Smooth muscle cell (in vitro differentiated cells): ENCODE results near the gene NDUFS2. TPM values are rescaled to one million over a fixed set of nuclear protein-coding genes. Genes with fewer than 3 reads are reported as not detected.

ENCODE experiments used
- DNase-seq: peaks from one replicate; lab custom pipeline; 2025; ENCODE audit not compliant: unreplicated experiment; lab: John Stamatoyannopoulos, UW
- H2AFZ ChIP-seq: fragments of 200-600 bp; sonication (generic); 2 replicates; pipeline ENCODE4 v1.6.0; 2016; ENCODE audit warnings: antibody characterized with exemption, low read depth, mild to moderate bottlenecking
- H3F3A ChIP-seq: fragments of 200-600 bp; sonication (generic); 2 replicates; pipeline ENCODE4 v1.6.0; 2017; ENCODE audit warnings: antibody characterized with exemption, low read depth
- H3K27ac ChIP-seq: fragments of 200-600 bp; sonication (generic); 2 replicates; pipeline ENCODE4 v1.5.1; 2016; ENCODE audit warnings: low read depth, mild to moderate bottlenecking
- H3K27me3 ChIP-seq: fragments of 200-600 bp; sonication (generic); 2 replicates; pipeline ENCODE4 v1.6.1; 2016; ENCODE audit warnings: low read depth, mild to moderate bottlenecking
- H3K36me3 ChIP-seq: fragments of 200-600 bp; sonication (generic); 2 replicates; pipeline ENCODE4 v1.5.1; 2016; ENCODE audit warnings: low read depth
- H3K4me1 ChIP-seq: fragments of 200-600 bp; sonication (generic); 2 replicates; pipeline ENCODE4 v1.5.1; 2016; ENCODE audit warnings: low read depth
- H3K4me2 ChIP-seq: fragments of 200-600 bp; sonication (generic); 2 replicates; pipeline ENCODE4 v1.6.0; 2016; ENCODE audit warnings: mild to moderate bottlenecking
- H3K4me3 ChIP-seq: fragments of 200-600 bp; sonication (generic); 2 replicates; pipeline ENCODE4 v1.5.1; 2016; ENCODE audit warnings: mild to moderate bottlenecking
- H3K79me2 ChIP-seq: fragments of 200-600 bp; sonication (generic); 2 replicates; pipeline ENCODE4 v1.6.0; 2016; ENCODE audit warnings: low read depth, mild to moderate bottlenecking
- H3K9ac ChIP-seq: fragments of 200-600 bp; sonication (generic); 2 replicates; pipeline ENCODE4 v1.6.0; 2016; ENCODE audit warnings: low read depth
- H3K9me3 ChIP-seq: fragments of 200-600 bp; sonication (generic); replicated peaks from 2 replicates; pipeline ENCODE4 v1.5.1; 2016; ENCODE audit warnings: low read depth
- H4K20me1 ChIP-seq: fragments of 200-600 bp; sonication (generic); 2 replicates; pipeline ENCODE4 v1.6.0; 2016; ENCODE audit warnings: low read depth
- WGBS: methylation state at CpG from one replicate; pipeline ENCODE4 v1.1.7; 2016; ENCODE audit warnings: low lambda C conversion rate; 5-methylcytosine and 5-hydroxymethylcytosine counted together
- polyA plus RNA-seq: library from polyadenylated mRNA; unstranded; fragments of >200 nt; fragmentation: Nextera tagmentation; extraction: Ambion mirVana; gene quantifications from 2 replicates; pipeline ENCODE4 v1.2.1, GENCODE V29; 2016
- total RNA-seq: library from RNA; depleted of rRNA; stranded (reverse); fragments of >200 nt; gene quantifications from 2 replicates; pipeline ENCODE4 v1.2.3, GENCODE V29; 2014
- TF ChIP-seq, protein P1 (sequence below): fragments of 200-600 bp; sonication (generic); IDR thresholded peaks from 2 replicates; pipeline ENCODE4 v1.5.1; 2017; ENCODE audit warnings: borderline replicate concordance, mild to moderate bottlenecking, antibody characterized with exemption; ENCODE audit not compliant: insufficient read depth, poor library complexity, severe bottlenecking

Gene NDUFS2
- total and polyA plus RNA-seq, 2 experiments from 2014 or later, result 58.1 to 139 TPM

DNA sequence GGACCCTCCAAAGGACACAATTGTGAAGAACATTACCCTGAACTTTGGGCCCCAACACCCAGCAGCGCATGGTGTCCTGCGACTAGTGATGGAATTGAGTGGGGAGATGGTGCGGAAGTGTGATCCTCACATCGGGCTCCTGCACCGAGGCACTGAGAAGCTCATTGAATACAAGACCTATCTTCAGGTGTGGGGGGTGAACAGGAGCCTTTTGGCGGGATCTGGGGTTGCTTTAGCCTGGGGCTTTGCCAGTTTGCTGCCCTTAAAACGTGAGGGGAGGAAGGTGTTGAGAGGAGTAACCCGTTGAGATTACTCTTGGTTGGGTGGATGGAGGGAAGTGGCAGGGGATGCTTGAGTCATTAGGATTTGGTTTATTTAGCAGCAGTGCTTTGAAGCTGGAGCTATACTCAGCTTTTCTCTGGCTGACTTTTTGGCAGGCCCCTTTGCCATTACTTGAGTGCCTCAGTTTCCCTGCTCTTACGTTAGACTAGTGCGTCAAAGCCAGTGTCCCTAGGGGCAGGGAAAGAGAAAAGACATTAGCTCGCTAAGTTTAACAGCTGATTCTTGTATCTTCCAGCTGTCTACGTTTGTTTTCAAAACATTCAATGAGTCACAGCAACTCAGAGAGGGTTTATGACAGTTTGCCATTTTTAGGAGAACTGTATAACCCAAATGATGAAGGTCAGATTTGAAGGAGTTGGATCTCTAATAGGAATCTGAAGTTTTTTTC, 4.4 kb downstream of the NDUFS2 start:
- no peaks in the 10 kb centered on the region for H3K9me3 ChIP-seq
- H3K4me2 ChIP-seq, result no peak overlapping the region
- no peaks in the 10 kb centered on the region for H3K27me3 ChIP-seq
- 84% methylated on average over 12 of the region's 12 CpGs for WGBS
- H3K27ac ChIP-seq, result no peak overlapping the region
- H3K4me3 ChIP-seq, result no peak overlapping the region
- peaks cover 10% of the 10 kb centered on the region for H3K4me1 ChIP-seq
- peaks cover 10% of the 10 kb centered on the region for H3K36me3 ChIP-seq
- H3K9ac ChIP-seq, result no peak overlapping the region
- TF ChIP-seq, protein P1, sequence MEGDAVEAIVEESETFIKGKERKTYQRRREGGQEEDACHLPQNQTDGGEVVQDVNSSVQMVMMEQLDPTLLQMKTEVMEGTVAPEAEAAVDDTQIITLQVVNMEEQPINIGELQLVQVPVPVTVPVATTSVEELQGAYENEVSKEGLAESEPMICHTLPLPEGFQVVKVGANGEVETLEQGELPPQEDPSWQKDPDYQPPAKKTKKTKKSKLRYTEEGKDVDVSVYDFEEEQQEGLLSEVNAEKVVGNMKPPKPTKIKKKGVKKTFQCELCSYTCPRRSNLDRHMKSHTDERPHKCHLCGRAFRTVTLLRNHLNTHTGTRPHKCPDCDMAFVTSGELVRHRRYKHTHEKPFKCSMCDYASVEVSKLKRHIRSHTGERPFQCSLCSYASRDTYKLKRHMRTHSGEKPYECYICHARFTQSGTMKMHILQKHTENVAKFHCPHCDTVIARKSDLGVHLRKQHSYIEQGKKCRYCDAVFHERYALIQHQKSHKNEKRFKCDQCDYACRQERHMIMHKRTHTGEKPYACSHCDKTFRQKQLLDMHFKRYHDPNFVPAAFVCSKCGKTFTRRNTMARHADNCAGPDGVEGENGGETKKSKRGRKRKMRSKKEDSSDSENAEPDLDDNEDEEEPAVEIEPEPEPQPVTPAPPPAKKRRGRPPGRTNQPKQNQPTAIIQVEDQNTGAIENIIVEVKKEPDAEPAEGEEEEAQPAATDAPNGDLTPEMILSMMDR, result no peak
- no peak overlapping the region for H2AFZ ChIP-seq
- no peak for DNase-seq
- peaks cover 1% of the 10 kb centered on the region for H3F3A ChIP-seq
- H3K79me2 ChIP-seq, result peaks cover 20% of the 10 kb centered on the region
- peaks cover 4% of the 10 kb centered on the region for H4K20me1 ChIP-seq

DNA sequence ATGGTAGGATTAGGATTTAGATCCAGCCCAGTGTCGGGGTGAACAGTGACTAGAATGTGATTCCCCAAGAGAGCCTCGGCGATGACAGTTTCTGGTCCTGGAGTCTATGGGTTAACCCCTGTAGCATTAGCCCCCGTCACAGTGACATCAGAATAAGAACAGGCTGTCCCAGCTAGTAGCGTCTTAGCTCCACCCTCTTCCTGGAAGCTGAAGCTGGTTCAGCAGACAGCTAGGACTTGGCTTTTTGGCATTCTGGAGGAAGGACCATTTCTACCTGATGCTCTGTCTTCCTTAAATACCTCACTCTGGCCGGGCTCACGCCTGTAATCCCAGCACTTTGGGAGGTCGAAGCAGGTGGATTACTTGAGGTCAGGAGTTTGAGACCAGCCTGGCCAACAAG, 5.0 kb downstream of the NDUFS2 start:
- TF ChIP-seq, protein P1, result no peak
- H4K20me1 ChIP-seq, result peaks cover 4% of the 10 kb centered on the region
- no peak overlapping the region for H2AFZ ChIP-seq
- H3K9ac ChIP-seq, result no peak overlapping the region
- no peak overlapping the region for H3K4me3 ChIP-seq
- H3K36me3 ChIP-seq, result peaks cover 12% of the 10 kb centered on the region
- no peak overlapping the region for H3K27ac ChIP-seq
- H3F3A ChIP-seq, result no peaks in the 10 kb centered on the region
- no peak overlapping the region for H3K4me2 ChIP-seq
- H3K4me1 ChIP-seq, result peaks cover 7% of the 10 kb centered on the region
- H3K79me2 ChIP-seq, result peaks cover 20% of the 10 kb centered on the region
- DNase-seq, result no peak
- H3K9me3 ChIP-seq, result no peaks in the 10 kb centered on the region
- 83% methylated on average over 8 of the region's 8 CpGs for WGBS
- no peaks in the 10 kb centered on the region for H3K27me3 ChIP-seq

DNA sequence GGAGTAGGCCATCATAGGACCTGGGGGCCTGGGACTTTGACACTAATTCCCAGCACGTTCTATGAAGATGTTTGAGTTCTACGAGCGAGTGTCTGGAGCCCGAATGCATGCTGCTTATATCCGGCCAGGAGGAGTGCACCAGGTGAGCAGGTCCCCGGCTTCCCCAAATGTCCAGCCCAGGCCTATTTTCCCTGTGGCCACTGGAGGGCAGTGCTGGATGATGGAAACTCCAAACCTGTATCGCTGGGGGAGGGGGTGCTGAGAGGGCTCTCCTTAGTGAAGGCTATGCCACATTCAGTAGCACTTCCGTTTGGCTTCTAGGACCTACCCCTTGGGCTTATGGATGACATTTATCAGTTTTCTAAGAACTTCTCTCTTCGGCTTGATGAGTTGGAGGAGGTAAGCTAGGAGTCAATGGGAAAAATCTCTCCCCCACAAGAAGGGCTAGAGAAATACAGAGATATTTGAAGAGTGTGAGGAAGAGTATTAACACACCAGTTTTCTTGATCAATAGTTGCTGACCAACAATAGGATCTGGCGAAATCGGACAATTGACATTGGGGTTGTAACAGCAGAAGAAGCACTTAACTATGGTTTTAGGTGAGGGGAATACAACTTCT, 7.7 kb downstream of the NDUFS2 start:
- WGBS, result 53% methylated on average over 11 of the region's 11 CpGs
- Histone ChIP-seq H3K4me2 (no peak overlapping the region), H3K9ac (no peak overlapping the region), H4K20me1 (peaks cover 4% of the 10 kb centered on the region), H3K27ac (no peak overlapping the region), H3F3A (peaks cover 4% of the 10 kb centered on the region), H3K79me2 (no peaks in the 10 kb centered on the region), H3K9me3 (no peaks in the 10 kb centered on the region), H3K4me1 (no peaks in the 10 kb centered on the region), H3K27me3 (no peaks in the 10 kb centered on the region), H3K4me3 (no peak overlapping the region), H2AFZ (no peak overlapping the region), H3K36me3 (peaks cover 31% of the 10 kb centered on the region)
- TF ChIP-seq, protein P1, result peak; percentile 89
- no peak for DNase-seq
